B cell (primary cell): ENCODE data around the gene PNCK. TPM values are rescaled to one million over a fixed set of nuclear protein-coding genes. Genes with fewer than 3 reads are reported as not detected.

Experiments
- ATAC-seq: fragments of 200-7000 bp; cut with Tn5 transposase; one replicate; pipeline ENCODE4 v1.10.0; 2021; ENCODE audit warnings: low read depth, mild to moderate bottlenecking, moderate number of reproducible peaks, moderate library complexity
- CTCF ChIA-PET: fragments of 350-600 bp; sonication (Branson Sonifier 250); formaldehyde crosslinking; loops from one replicate; lab custom pipeline; 2021; ENCODE audit warnings: antibody characterized with exemption, inconsistent platforms; lab: Charles Lee
- POLR2A ChIA-PET: fragments of 350-600 bp; sonication (Branson Sonifier 250); formaldehyde crosslinking; loops from one replicate; lab custom pipeline; 2021; ENCODE audit warnings: antibody characterized with exemption; lab: Charles Lee
- DNase-seq: peaks from one replicate; pipeline ENCODE4 v3.0.0; 2013
- H2AFZ ChIP-seq: 2 replicates; pipeline ENCODE4 v1.6.1; 2012; ENCODE audit warnings: mild to moderate bottlenecking, low read depth, low read length; ENCODE audit not compliant: insufficient read depth, poor library complexity, severe bottlenecking
- H3K27ac ChIP-seq, 2 donors: 1 replicate in 1 of 2; 2 replicates in 1 of 2; pipeline ENCODE4 v1.5.1; 2012 to 2013; ENCODE audit warnings: low read length in 2 of 2, mild to moderate bottlenecking in 2 of 2, moderate library complexity in 1 of 2
- H3K27me3 ChIP-seq, 4 experiments: fragments of 200-600 bp in 1 of 4; sonication (generic) in 1 of 4; replicated peaks in 1 of 4; 1 replicate in 2 of 4; 2 replicates in 2 of 4; pipeline versions ENCODE4 v1.6.1 to v1.7.0; 2013 to 2016; ENCODE audit warnings: low read length in 3 of 4, mild to moderate bottlenecking in 2 of 4, mixed read lengths in 1 of 4, moderate library complexity in 1 of 4; ENCODE audit not compliant: insufficient read depth in 4 of 4, control insufficient read depth in 3 of 4; ENCODE audit errors: control extremely low read depth in 1 of 4
- H3K36me3 ChIP-seq, 2 experiments: replicated peaks in 1 of 2; 1 replicate in 1 of 2; 2 replicates in 1 of 2; pipeline versions ENCODE4 v1.6.1 to v1.7.1; 2013; ENCODE audit warnings: low read length in 1 of 2; ENCODE audit not compliant: insufficient read depth in 2 of 2, control insufficient read depth in 1 of 2; ENCODE audit errors: control extremely low read depth in 1 of 2, extremely low read depth in 1 of 2
- H3K4me1 ChIP-seq, 2 donors: fragments of 200-600 bp in 1 of 2; sonication (generic) in 1 of 2; 1 replicate in 1 of 2; 2 replicates in 1 of 2; pipeline versions ENCODE4 v1.5.1 to v1.6.1; 2013 to 2017; ENCODE audit warnings: low read length in 2 of 2; ENCODE audit not compliant: control insufficient read depth in 2 of 2, insufficient read depth in 2 of 2
- H3K4me2 ChIP-seq: replicated peaks from 2 replicates; pipeline ENCODE3; 2012; ENCODE audit warnings: mild to moderate bottlenecking, low read depth, low read length; ENCODE audit not compliant: poor library complexity, severe bottlenecking
- H3K4me3 ChIP-seq, 5 experiments: fragments of 200-600 bp in 1 of 5; sonication (generic) in 1 of 5; 1 replicate in 3 of 5; 2 replicates in 2 of 5; pipeline versions ENCODE4 v1.5.1 to v1.7.0; 2011 to 2016; ENCODE audit warnings: low read length in 4 of 5, mild to moderate bottlenecking in 4 of 5, low read depth in 2 of 5, control low read depth in 1 of 5, moderate library complexity in 1 of 5; ENCODE audit not compliant: insufficient read depth in 1 of 5; ENCODE audit errors: control extremely low read depth in 1 of 5, extremely low read depth in 1 of 5
- H3K79me2 ChIP-seq: fragments of 200-600 bp; sonication (generic); one replicate; pipeline ENCODE4 v1.6.0; 2016; ENCODE audit warnings: low read length; ENCODE audit not compliant: control insufficient read depth, insufficient read depth
- H3K9ac ChIP-seq: fragments of 200-600 bp; sonication (generic); 2 replicates; pipeline ENCODE4 v1.6.1; 2017; ENCODE audit warnings: mild to moderate bottlenecking, low read length, moderate library complexity
- H3K9me3 ChIP-seq, 3 donors: one replicate each; pipeline versions ENCODE4 v1.6.1 to v1.7.1; 2013; ENCODE audit warnings: low read length in 2 of 3; ENCODE audit not compliant: control insufficient read depth in 2 of 3, insufficient read depth in 1 of 3; ENCODE audit errors: control extremely low read depth in 1 of 3
- H4K20me1 ChIP-seq: 2 replicates; pipeline ENCODE4 v1.6.0; 2012; ENCODE audit warnings: mild to moderate bottlenecking, low read length; ENCODE audit not compliant: insufficient read depth, control insufficient read depth, poor library complexity, severe bottlenecking
- H3K27ac Mint-ChIP-seq: one replicate; pipeline ENCODE4 v1.8.0; 2021; ENCODE audit warnings: mixed read lengths
- H3K27me3 Mint-ChIP-seq: one replicate; pipeline ENCODE4 v1.8.0; 2021; ENCODE audit warnings: mixed read lengths
- H3K4me1 Mint-ChIP-seq: one replicate; pipeline ENCODE4 v1.8.0; 2021; ENCODE audit warnings: mixed read lengths
- H3K4me3 Mint-ChIP-seq: one replicate; pipeline ENCODE4 v1.8.0; 2021; ENCODE audit warnings: mixed read lengths
- H3K9me3 Mint-ChIP-seq: one replicate; pipeline ENCODE4 v1.8.0; 2022; ENCODE audit warnings: mixed read lengths; ENCODE audit not compliant: insufficient read depth
- CTCF ChIP-seq: fragments of 200-600 bp; IDR thresholded peaks from one replicate; pipeline ENCODE4 v1.8.0; 2022; ENCODE audit warnings: antibody characterized with exemption, mild to moderate bottlenecking
- EZH2 ChIP-seq: IDR thresholded peaks from 2 replicates; pipeline ENCODE4 v1.6.1; 2012; ENCODE audit warnings: borderline replicate concordance, low read depth, mild to moderate bottlenecking, moderate library complexity, low read length; ENCODE audit not compliant: insufficient read depth, poor library complexity, severe bottlenecking
- WGBS: methylation state at CpG from one replicate; pipeline ENCODE4 v1.1.5; 2013; ENCODE audit warnings: missing lambda C conversion rate; ENCODE audit not compliant: insufficient coverage; 5-methylcytosine and 5-hydroxymethylcytosine counted together
- intact Hi-C: fragments of 100-400 bp; cut with micrococcal nuclease; formaldehyde crosslinking; loops from one replicate; pipeline ENCODE4 v1.10.0; 2022
- polyA plus RNA-seq: library from polyadenylated mRNA; depleted of rRNA; stranded (reverse); fragments of >200 nt; gene quantifications from 2 replicates; pipeline ENCODE4 v1.2.3, GENCODE V29; 2012
- total RNA-seq, 2 donors: library from RNA; stranded (reverse); fragments of 120-200 nt in 1 of 2; gene quantifications; 1 replicate in 1 of 2; 2 replicates in 1 of 2; pipeline versions ENCODE4 v1.2.3 to v1.2.4, GENCODE V29; 2013 to 2022

PNCK gene
- total and polyA plus RNA-seq, 2 donors (not counting 1 experiment from before 2014, with no cell fraction given) = 0.99 TPM; not detected in 1

DNA sequence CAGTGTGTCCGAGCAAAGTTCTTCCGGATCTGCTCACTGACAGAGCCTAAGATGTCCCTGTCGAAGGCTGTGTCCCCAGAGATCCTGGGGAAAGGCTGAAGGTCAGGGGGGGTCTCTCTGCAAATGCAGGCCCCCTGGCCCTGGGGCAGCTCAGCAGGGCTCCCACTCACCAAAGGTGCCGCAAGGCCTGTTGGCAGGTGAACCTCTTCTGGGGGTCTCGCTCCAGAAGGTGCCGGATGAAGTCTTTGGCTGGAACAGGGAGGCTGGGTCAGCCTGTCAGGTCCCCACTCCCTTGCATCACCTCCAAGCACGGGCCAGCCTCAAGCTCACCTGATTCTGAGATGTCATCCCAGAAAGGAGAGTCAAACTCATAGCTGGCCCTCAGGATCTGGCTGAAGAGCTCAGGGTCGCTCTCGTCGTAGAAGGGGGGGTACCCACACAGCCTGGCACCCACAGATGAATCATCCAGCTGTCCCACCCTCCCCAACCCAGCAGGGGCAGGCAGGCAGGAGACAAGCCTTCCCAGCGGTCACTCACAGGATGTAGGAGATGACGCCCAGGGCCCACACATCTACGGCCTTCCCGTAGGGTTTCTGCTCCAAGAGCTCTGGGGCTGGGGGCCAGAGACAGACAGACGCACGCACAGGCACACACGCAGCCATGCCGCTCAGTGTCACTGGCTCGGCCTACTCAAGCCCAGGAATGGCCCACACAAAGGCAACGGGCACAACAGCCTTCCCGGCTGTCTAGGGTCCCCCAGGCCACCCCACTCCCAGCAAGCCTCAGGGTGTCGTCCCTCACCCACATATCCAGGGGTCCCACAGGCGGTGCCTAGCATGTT lies 2.6 kb downstream of the PNCK start:
- Histone ChIP-seq H3K4me3 (no peak overlapping the region), H3K27ac (no peak overlapping the region), H3K27me3 (peaks cover 0 to 20% (median 0%) of the 10 kb centered on the region in 4 experiments), H3K4me1 (peaks cover 0 to 6% of the 10 kb centered on the region in 2 donors), H3K36me3 (no peaks in the 10 kb centered on the region), H3K79me2 (no peaks in the 10 kb centered on the region), H3K9me3 (no peaks in the 10 kb centered on the region), H2AFZ (no peak overlapping the region), H3K9ac (no peak overlapping the region), H4K20me1 (no peaks in the 10 kb centered on the region), H3K4me2 (no peak overlapping the region)
- Mint-ChIP-seq H3K27me3 (peaks cover 26% of the 10 kb centered on the region), H3K4me1 (peaks cover 12% of the 10 kb centered on the region), H3K9me3 (no peaks in the 10 kb centered on the region), H3K27ac (no peak overlapping the region), H3K4me3 (no peak overlapping the region)
- DNase-seq = no peak
- intact Hi-C loops = no loop called here
- no peak for ATAC-seq
- ChIA-PET POLR2A (no interaction called here), CTCF (interaction anchor here (0.8 to 1.1 kb wide), 3 partner anchors 117 to 730 kb away, joined by 3 to 4 read pairs (median 4); no protein-coding TSS in a partner anchor)
- WGBS = 92% methylated on average over 17 of the region's 23 CpGs
- TF ChIP-seq EZH2 (no peak), CTCF (no peak)
